Measurements from ENCODE around the gene CXCR1.
"Not testable (repeated sequence)": the region's sequence is repeated elsewhere in the genome, so short reads cannot be mapped to it uniquely, and the experiment has no call there.

Gene CXCR1

GRCh38 chr2:218155953-218156479 lies 10.7 kb downstream of the CXCR1 start:
- DNase-seq: no peak

GRCh38 chr2:218152777-218153176 lies 14.0 kb downstream of the CXCR1 start:
- DNase-seq: no peak

- no peak for DNase-seq
Observed at GRCh38 chr2:218152172-218152571, 14.6 kb downstream of the CXCR1 start.

GRCh38 chr2:218149848-218150440 lies 16.8 kb downstream of the CXCR1 start:
- no peak for DNase-seq

GRCh38 chr2:218149098-218149497 lies 17.7 kb downstream of the CXCR1 start:
- no peak for DNase-seq

- no peak for DNase-seq
Observed at GRCh38 chr2:218146056-218146455, 20.7 kb downstream of the CXCR1 start.

- no peak for DNase-seq
Observed at GRCh38 chr2:218145124-218145523, 21.6 kb downstream of the CXCR1 start.

- DNase-seq: no peak
Observed at GRCh38 chr2:218138047-218138446, 28.7 kb downstream of the CXCR1 start.

GRCh38 chr2:218137514-218137913 lies 29.2 kb downstream of the CXCR1 start:
- DNase-seq: no peak

- DNase-seq: no peak
Observed at GRCh38 chr2:218130822-218131221, 35.9 kb downstream of the CXCR1 start.

GRCh38 chr2:218130377-218130776 lies 36.4 kb downstream of the CXCR1 start:
- DNase-seq: no peak

GRCh38 chr2:218129458-218130135 lies 37.2 kb downstream of the CXCR1 start:
- DNase-seq: no peak

GRCh38 chr2:218128781-218129457 lies 37.8 kb downstream of the CXCR1 start:
- no peak for DNase-seq

GRCh38 chr2:218127929-218128455 lies 38.8 kb downstream of the CXCR1 start:
- no peak for DNase-seq

GRCh38 chr2:218125626-218126080 lies 41.1 kb downstream of the CXCR1 start, which contains the start of gene CXCR2:
CXCR2 (plus strand) TSS chr2:218126028; CDS start chr2:218134802, 8,774 bp downstream.
- peak; percentile 62 for DNase-seq

- DNase-seq: no peak
Observed at GRCh38 chr2:218125095-218125494, 41.7 kb downstream of the CXCR1 start.

- no peak for DNase-seq
Observed at GRCh38 chr2:218123986-218124385, 42.8 kb downstream of the CXCR1 start.

GRCh38 chr2:218122286-218122685 lies 44.5 kb downstream of the CXCR1 start:
- DNase-seq: not testable (repeated sequence)

GRCh38 chr2:218121789-218122188 lies 45.0 kb downstream of the CXCR1 start:
- not testable (repeated sequence) for DNase-seq
